Pancreas (tissue), 10 donors: ENCODE data around the gene CAMK1D. TPM values are rescaled to one million over a fixed set of nuclear protein-coding genes. Genes with fewer than 3 reads are reported as not detected.
"Not testable (repeated sequence)": the region's sequence is repeated elsewhere in the genome, so short reads cannot be mapped to it uniquely, and the experiment has no call there.

Source experiments
- ATAC-seq, 4 donors: fragments of 200-7000 bp; cut with Tn5 transposase; one replicate each; pipeline versions ENCODE4 v1.8.0 to v1.9.1; 2020; ENCODE audit warnings: mild to moderate bottlenecking in 4 of 4, moderate library complexity in 4 of 4
- DNase-seq, 6 donors: peaks; one replicate each; pipeline ENCODE4 v3.0.0-alpha.2; 2020
- FAIRE-seq: peaks from 2 replicates; lab custom pipeline; 2012; peaks lifted over from hg19 to GRCh38; lab: Jason Lieb, UNC
- H3K27ac ChIP-seq, 4 donors: fragments of 200-600 bp; sonication (generic); 1 replicate in 3 of 4; 2 replicates in 1 of 4; pipeline versions ENCODE4 v1.5.0 to v1.8.0; 2020
- H3K27me3 ChIP-seq, 4 donors: fragments of 200-600 bp; one replicate each; pipeline ENCODE4 v1.8.0; 2021
- H3K36me3 ChIP-seq, 3 donors: fragments of 200-600 bp; sonication (generic) in 1 of 3; one replicate each; pipeline versions ENCODE4 v1.5.0 to v1.8.0; 2020 to 2021
- H3K4me1 ChIP-seq, 3 donors: fragments of 200-600 bp; one replicate each; pipeline ENCODE4 v1.8.0; 2021
- H3K4me3 ChIP-seq, 4 donors: fragments of 200-600 bp; sonication (generic) in 2 of 4; one replicate each; pipeline versions ENCODE4 v1.5.0 to v1.8.0; 2020 to 2021
- H3K9me3 ChIP-seq, 4 donors: fragments of 200-600 bp; one replicate each; pipeline ENCODE4 v1.8.0; 2021
- CTCF ChIP-seq, 4 donors: fragments of 200-600 bp; sonication (generic) in 3 of 4; IDR thresholded peaks; one replicate each; pipeline versions ENCODE4 v1.5.0 to v1.8.0; 2021; ENCODE audit warnings: antibody characterized with exemption in 4 of 4
- WGBS, 2 donors: extraction: QIAGEN DNeasy Blood & Tissue Kit; methylation state at CpG; one replicate each; pipeline ENCODE4 v1.1.7; 2013; 5-methylcytosine and 5-hydroxymethylcytosine counted together
- intact Hi-C, 3 donors: fragments of 100-400 bp; cut with DNase I; formaldehyde crosslinking; loops; one replicate each; pipeline versions ENCODE4 v1.11.1 to v1.14.2; 2022
- polyA plus RNA-seq, 2 donors: library from polyadenylated mRNA; stranded (reverse); fragments of 200-250 nt; gene quantifications; one replicate each; pipeline ENCODE4 v1.2.3, GENCODE V29; 2013
- total RNA-seq, 6 donors: library from RNA; stranded (reverse); fragmentation: NEBNext Ultra II Directional in 4 of 6; extraction: Animal tissue kit (Norgen Biotek cat#: 25700) in 4 of 6; gene quantifications; one replicate each; pipeline versions ENCODE4 v1.2.1 to v1.2.4, GENCODE V29; 2021 to 2023
- donor health status: healthy with polysubstance abuse.
- donor health status: DM: no; HTN: no; CAD: no; lungs with moderate emphysema.
- donor health status: DM: no; HTN: no; CAD: no.
- donor health status: control.
- donor health status: control.
- donor health status: Bipolar disorder and iron deficiency.
- donor health status: DM: yes; HTN: yes; CAD: no.
- donor health status: DM: no; HTN: no; CAD: no.
- donor health status: DM: no; HTN: no; CAD: no.
- donor health status: DM: yes; HTN: yes; CAD: no.

CAMK1D gene
- total and polyA plus RNA-seq, 8 donors: 2.9 to 30.1 (median 22.7) TPM

- TF ChIP-seq CTCF (IDR thresholded peaks at IDR 0.05): no peak
- Histone ChIP-seq H3K4me3 (no peak overlapping the region), H3K4me1 (peaks cover 5 to 35% (median 27%) of the 10 kb centered on the region in 3 donors), H3K27me3 (no peaks in the 10 kb centered on the region), H3K27ac (peak overlapping the region in 3 of 4 donors; percentile 13 to 58 (median 53)), H3K36me3 (no peaks in the 10 kb centered on the region), H3K9me3 (no peaks in the 10 kb centered on the region)
- DNase-seq: peak in 4 of 6 donors; percentile 62 to 83 (median 80)
- WGBS, 2 donors: 59 to 62% methylated on average over 13 of the region's 13 CpGs
- ATAC-seq: peak; percentile 82 to 86 (median 84)
- FAIRE-seq: no peak
- intact Hi-C loops: no loop called here
Measured at GRCh38 chr10:12432402-12433189, 83.2 kb downstream of the CAMK1D start.

- WGBS, 2 donors: 33 to 43% methylated on average over 6 of the region's 6 CpGs
- FAIRE-seq (no peak), DNase-seq (peak in 4 of 6 donors; percentile 37 to 62 (median 58)), ATAC-seq (peak; percentile 60 to 75 (median 70))
- no peaks in the 10 kb centered on the region for H3K9me3 ChIP-seq
- peak overlapping the region in 2 of 4 donors; percentile 31 to 53 for H3K27ac ChIP-seq
- peaks cover 12 to 38% (median 35%) of the 10 kb centered on the region in 3 donors for H3K4me1 ChIP-seq
- no peaks in the 10 kb centered on the region for H3K36me3 ChIP-seq
- intact Hi-C loops: no loop called here
- H3K27me3 ChIP-seq: no peaks in the 10 kb centered on the region
- no peak overlapping the region for H3K4me3 ChIP-seq
- no peak for TF ChIP-seq CTCF (IDR thresholded peaks at IDR 0.05)
Measured at GRCh38 chr10:12434277-12434676, 84.9 kb downstream of the CAMK1D start.

- intact Hi-C loops, H3K36me3 ChIP-seq, H3K27me3 ChIP-seq, H3K9me3 ChIP-seq, FAIRE-seq, H3K4me3 ChIP-seq: not testable (repeated sequence)
- 41 to 46% methylated on average over 8 of the region's 8 CpGs for WGBS, 2 donors
- ATAC-seq: peak; percentile 6 to 47 (median 24)
- peak in 2 of 6 donors; percentile 31 to 40 for DNase-seq
- H3K27ac ChIP-seq: peak overlapping the region in 2 of 4 donors; percentile 31 to 37
- peaks cover 15 to 39% (median 35%) of the 10 kb centered on the region in 3 donors for H3K4me1 ChIP-seq
Measured at GRCh38 chr10:12434677-12435076, 85.3 kb downstream of the CAMK1D start.

GRCh38 chr10:12435348-12435747, 86.0 kb downstream of the CAMK1D start:
- ATAC-seq (no peak), DNase-seq (no peak), FAIRE-seq (no peak)
- no peaks in the 10 kb centered on the region for H3K9me3 ChIP-seq
- H3K36me3 ChIP-seq: no peaks in the 10 kb centered on the region
- 63 to 70% methylated on average over 6 of the region's 6 CpGs for WGBS, 2 donors
- peaks cover 15 to 39% (median 35%) of the 10 kb centered on the region in 3 donors for H3K4me1 ChIP-seq
- TF ChIP-seq CTCF (IDR thresholded peaks at IDR 0.05): no peak
- no peak overlapping the region for H3K4me3 ChIP-seq
- intact Hi-C loops: no loop called here
- H3K27ac ChIP-seq: no peak overlapping the region
- no peaks in the 10 kb centered on the region for H3K27me3 ChIP-seq

GRCh38 chr10:12438919-12439692, 89.8 kb downstream of the CAMK1D start:
- no peak for FAIRE-seq
- peak in 3 of 4 donors; percentile 24 to 44 (median 24) for ATAC-seq

GRCh38 chr10:12439767-12440166, 90.4 kb downstream of the CAMK1D start:
- H3K4me1 ChIP-seq: peaks cover 13 to 22% (median 15%) of the 10 kb centered on the region in 3 donors
- FAIRE-seq, intact Hi-C loops, H3K4me3 ChIP-seq, ATAC-seq, H3K27me3 ChIP-seq, DNase-seq, H3K9me3 ChIP-seq, H3K27ac ChIP-seq, H3K36me3 ChIP-seq: not testable (repeated sequence)
- 97 to 98% methylated on average over 6 of the region's 6 CpGs for WGBS, 2 donors

More at GRCh38 chr10:12438919-12439692, 89.8 kb downstream of the CAMK1D start:
- Histone ChIP-seq H3K27me3 (no peaks in the 10 kb centered on the region), H3K36me3 (no peaks in the 10 kb centered on the region), H3K27ac (no peak overlapping the region), H3K4me1 (peaks cover 15 to 27% (median 19%) of the 10 kb centered on the region in 3 donors), H3K4me3 (no peak overlapping the region), H3K9me3 (no peaks in the 10 kb centered on the region)
- intact Hi-C loops: no loop called here
- no peak for DNase-seq
- WGBS, 2 donors: 45 to 48% methylated on average over 16 of the region's 16 CpGs
- TF ChIP-seq CTCF (IDR thresholded peaks at IDR 0.05): no peak
